Natural killer cell (primary cell): ENCODE data around the gene FGGY. TPM values are rescaled to one million over a fixed set of nuclear protein-coding genes. Genes with fewer than 3 reads are reported as not detected.

Experiments used
- ATAC-seq, 3 donors: fragments of 150-1000 bp in 2 of 3; fragments of 200-7000 bp in 1 of 3; cut with Tn5 transposase; 1 replicate in 1 of 3; 2 replicates in 2 of 3; pipeline ENCODE4 v1.10.0; 2021; ENCODE audit warnings: mild to moderate bottlenecking in 2 of 3, moderate library complexity in 2 of 3
- DNase-seq, 2 donors: peaks; one replicate each; pipeline versions ENCODE4 v3.0.0 to v3.0.0-alpha.2; 2013 to 2021; ENCODE audit warnings: mixed read lengths in 1 of 2
- H3K27ac ChIP-seq: one replicate; pipeline ENCODE4 v1.5.1; 2013; ENCODE audit warnings: mild to moderate bottlenecking, low read length
- H3K27me3 ChIP-seq: one replicate; pipeline ENCODE4 v1.6.1; 2013; ENCODE audit warnings: low read length; ENCODE audit not compliant: control insufficient read depth, insufficient read depth
- H3K36me3 ChIP-seq: one replicate; pipeline ENCODE4 v1.6.1; 2013; ENCODE audit warnings: low read length; ENCODE audit not compliant: control insufficient read depth, insufficient read depth
- H3K4me1 ChIP-seq: one replicate; pipeline ENCODE4 v1.6.1; 2013; ENCODE audit warnings: low read length; ENCODE audit not compliant: control insufficient read depth, insufficient read depth
- H3K4me3 ChIP-seq: one replicate; pipeline ENCODE4 v1.5.1; 2013; ENCODE audit warnings: low read length
- H3K9me3 ChIP-seq: one replicate; pipeline ENCODE4 v1.6.1; 2013; ENCODE audit warnings: low read length; ENCODE audit not compliant: control insufficient read depth, insufficient read depth
- H3K27ac Mint-ChIP-seq, 2 donors: one replicate each; pipeline ENCODE4 v1.8.0; 2022; ENCODE audit warnings: mild to moderate bottlenecking in 2 of 2, mixed read lengths in 2 of 2, moderate library complexity in 1 of 2
- H3K27me3 Mint-ChIP-seq, 2 donors: one replicate each; pipeline ENCODE4 v1.8.0; 2022; ENCODE audit warnings: low read depth in 2 of 2, mixed read lengths in 2 of 2
- H3K36me3 Mint-ChIP-seq: one replicate; pipeline ENCODE4 v1.8.0; 2022; ENCODE audit warnings: mixed read lengths
- H3K4me1 Mint-ChIP-seq, 2 donors: one replicate each; pipeline ENCODE4 v1.8.0; 2022; ENCODE audit warnings: mixed read lengths in 2 of 2
- H3K4me3 Mint-ChIP-seq: one replicate; pipeline ENCODE4 v1.8.0; 2022; ENCODE audit warnings: mild to moderate bottlenecking, moderate library complexity, mixed read lengths
- H3K9me3 Mint-ChIP-seq, 2 donors: one replicate each; pipeline ENCODE4 v1.8.0; 2022; ENCODE audit warnings: mixed read lengths in 2 of 2
- WGBS: methylation state at CpG from one replicate; pipeline ENCODE4 v1.1.7; 2013; ENCODE audit warnings: missing lambda C conversion rate; ENCODE audit not compliant: insufficient coverage; 5-methylcytosine and 5-hydroxymethylcytosine counted together
- intact Hi-C: fragments of 100-400 bp; cut with micrococcal nuclease; formaldehyde crosslinking; loops from one replicate; pipeline ENCODE4 v1.14.2; 2022
- total RNA-seq, 4 donors: library from RNA; stranded (reverse); fragments of 120-200 nt in 1 of 4; gene quantifications; one replicate each; pipeline versions ENCODE4 v1.2.3 to v1.2.4, GENCODE V29; 2013 to 2022
- TF ChIP-seq, protein P1 (sequence below): fragments of 200-600 bp; IDR thresholded peaks from one replicate; pipeline ENCODE4 v1.8.0; 2022; ENCODE audit warnings: antibody characterized with exemption

The FGGY gene
- total RNA-seq, 3 donors from 2014 or later (not counting 1 experiment from before 2014, with no cell fraction given) = 21.8 to 31.5 (median 21.8) TPM

- Mint-ChIP-seq H3K4me3 (no peak overlapping the region), H3K27ac (no peak overlapping the region), H3K36me3 (no peaks in the 10 kb centered on the region), H3K9me3 (no peaks in the 10 kb centered on the region), H3K4me1 (peaks cover 0 to 11% of the 10 kb centered on the region in 2 donors), H3K27me3 (peaks cover 0 to 2% of the 10 kb centered on the region in 2 donors)
- ATAC-seq (no peak), DNase-seq (no peak)
- Histone ChIP-seq H3K36me3 (no peaks in the 10 kb centered on the region), H3K4me3 (no peak overlapping the region), H3K27me3 (no peaks in the 10 kb centered on the region), H3K9me3 (no peaks in the 10 kb centered on the region), H3K27ac (no peak overlapping the region), H3K4me1 (peaks cover 5% of the 10 kb centered on the region)
- intact Hi-C loops = loop anchor here (5.0 kb wide), 1 partner anchor 1240 kb away; no protein-coding TSS in a partner anchor
- TF ChIP-seq, protein P1, sequence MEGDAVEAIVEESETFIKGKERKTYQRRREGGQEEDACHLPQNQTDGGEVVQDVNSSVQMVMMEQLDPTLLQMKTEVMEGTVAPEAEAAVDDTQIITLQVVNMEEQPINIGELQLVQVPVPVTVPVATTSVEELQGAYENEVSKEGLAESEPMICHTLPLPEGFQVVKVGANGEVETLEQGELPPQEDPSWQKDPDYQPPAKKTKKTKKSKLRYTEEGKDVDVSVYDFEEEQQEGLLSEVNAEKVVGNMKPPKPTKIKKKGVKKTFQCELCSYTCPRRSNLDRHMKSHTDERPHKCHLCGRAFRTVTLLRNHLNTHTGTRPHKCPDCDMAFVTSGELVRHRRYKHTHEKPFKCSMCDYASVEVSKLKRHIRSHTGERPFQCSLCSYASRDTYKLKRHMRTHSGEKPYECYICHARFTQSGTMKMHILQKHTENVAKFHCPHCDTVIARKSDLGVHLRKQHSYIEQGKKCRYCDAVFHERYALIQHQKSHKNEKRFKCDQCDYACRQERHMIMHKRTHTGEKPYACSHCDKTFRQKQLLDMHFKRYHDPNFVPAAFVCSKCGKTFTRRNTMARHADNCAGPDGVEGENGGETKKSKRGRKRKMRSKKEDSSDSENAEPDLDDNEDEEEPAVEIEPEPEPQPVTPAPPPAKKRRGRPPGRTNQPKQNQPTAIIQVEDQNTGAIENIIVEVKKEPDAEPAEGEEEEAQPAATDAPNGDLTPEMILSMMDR = no peak
- 93% methylated on average over 4 of the region's 4 CpGs for WGBS
Measured at GRCh38 chr1:59757197-59757747, 460.4 kb downstream of the FGGY start.

DNA sequence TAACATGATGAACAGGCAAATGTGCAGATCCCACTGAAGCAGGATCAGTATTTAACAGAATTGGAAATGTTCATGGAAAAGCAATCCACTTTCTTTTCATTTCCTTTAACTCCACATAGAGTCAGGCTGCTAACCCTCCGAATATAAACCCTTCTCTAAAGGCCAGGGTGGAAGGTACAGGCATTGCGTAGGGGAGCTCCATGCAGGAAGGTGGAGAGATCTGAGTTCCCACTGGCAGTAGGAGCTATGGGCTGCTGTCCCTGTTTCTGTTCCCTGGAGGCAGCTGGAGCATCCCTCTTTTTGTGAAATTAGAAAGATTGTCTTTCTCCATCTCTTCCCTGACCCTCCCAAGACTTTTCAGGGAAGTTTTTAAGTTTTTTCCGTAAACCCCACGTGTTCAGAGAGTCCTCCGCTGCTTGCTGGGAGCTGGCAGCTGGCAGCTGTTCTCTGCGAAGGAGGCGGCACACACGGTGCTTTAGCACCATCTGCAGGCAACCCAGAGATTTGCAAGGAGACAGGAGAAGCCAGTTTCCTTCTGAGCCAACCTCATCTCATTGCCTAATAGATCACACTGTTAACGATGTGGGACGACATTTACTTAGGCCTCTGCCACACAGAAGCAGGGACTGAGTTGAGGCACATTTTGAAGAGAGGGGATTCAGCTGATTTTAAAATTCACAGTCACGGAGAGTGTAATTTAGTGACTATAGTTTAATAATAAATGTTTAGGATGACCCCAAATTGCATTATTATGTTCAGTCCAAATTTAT, 462.4 kb downstream of the FGGY start:
- ATAC-seq (peak; percentile 84 to 99 (median 97)), DNase-seq (peak; percentile 61 to 82)
- TF ChIP-seq, protein P1 = peak; percentile 94
- Mint-ChIP-seq H3K36me3 (no peaks in the 10 kb centered on the region), H3K27ac (no peak overlapping the region), H3K27me3 (peaks cover 0 to 2% of the 10 kb centered on the region in 2 donors), H3K4me1 (peaks cover 0 to 11% of the 10 kb centered on the region in 2 donors), H3K4me3 (no peak overlapping the region), H3K9me3 (no peaks in the 10 kb centered on the region)
- peaks cover 2% of the 10 kb centered on the region for H3K36me3 ChIP-seq
- no peak overlapping the region for H3K4me3 ChIP-seq
- H3K27me3 ChIP-seq = no peaks in the 10 kb centered on the region
- intact Hi-C loops = loop anchor here (2.0 to 5.0 kb wide), 4 partner anchors 61 to 1242 kb away; no protein-coding TSS in a partner anchor
- WGBS = 8% methylated on average over 9 of the region's 11 CpGs
- H3K4me1 ChIP-seq = peaks cover 5% of the 10 kb centered on the region
- H3K9me3 ChIP-seq = no peaks in the 10 kb centered on the region
- H3K27ac ChIP-seq = no peak overlapping the region

DNA sequence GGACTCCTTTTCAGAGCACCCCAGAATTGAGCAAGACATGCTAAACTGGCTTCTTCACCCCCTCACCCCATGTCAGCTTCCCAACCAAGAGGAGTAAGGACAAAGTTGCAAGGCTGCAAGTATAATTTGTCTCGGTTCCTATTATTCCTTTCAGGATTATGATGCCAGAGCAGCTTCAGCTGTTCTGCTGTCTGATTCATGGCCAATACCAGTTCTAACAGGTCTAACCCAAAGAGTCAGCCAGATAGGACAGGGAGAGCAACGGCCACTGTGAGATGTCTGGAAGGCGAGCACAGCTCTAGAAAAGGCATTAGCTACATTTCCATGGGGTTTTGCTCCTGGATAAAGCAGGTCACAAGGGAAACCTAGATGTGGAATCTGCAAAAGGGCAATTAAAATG, 464.5 kb downstream of the FGGY start:
- ATAC-seq = no peak
- H3K27me3 Mint-ChIP-seq = peaks cover 0 to 2% of the 10 kb centered on the region in 2 donors

More for the DNA sequence above, 464.5 kb downstream of the FGGY start:
- no peak for DNase-seq
- no peaks in the 10 kb centered on the region for H3K36me3 Mint-ChIP-seq
- intact Hi-C loops = no loop called here
- Histone ChIP-seq H3K4me1 (peaks cover 5% of the 10 kb centered on the region), H3K4me3 (no peak overlapping the region), H3K9me3 (no peaks in the 10 kb centered on the region), H3K27ac (no peak overlapping the region), H3K27me3 (no peaks in the 10 kb centered on the region), H3K36me3 (peaks cover 2% of the 10 kb centered on the region)
- 91% methylated on average over 3 of the region's 3 CpGs for WGBS
- no peaks in the 10 kb centered on the region for H3K9me3 Mint-ChIP-seq
- H3K27ac Mint-ChIP-seq = no peak overlapping the region
- no peak overlapping the region for H3K4me3 Mint-ChIP-seq
- TF ChIP-seq, protein P1 = no peak
- peaks cover 0 to 11% of the 10 kb centered on the region in 2 donors for H3K4me1 Mint-ChIP-seq
